Fibroblast of skin of left quadriceps (primary cell): ENCODE results near the gene DENND4A.

ENCODE experiments used
- DNase-seq, 2 experiments: peaks; one replicate each; pipeline ENCODE4 v3.0.0-alpha.2; 2013; ENCODE audit warnings: low read depth in 2 of 2

Gene DENND4A

GRCh38 chr15:65792138-65792987 lies at the start of gene DENND4A:
Gene DENND4A, minus strand, starts transcription at chr15:65792293. Its CDS starts 35,843 bp downstream, at chr15:65756450.
- peak; percentile 95 to 96 for DNase-seq

GRCh38 chr15:65841121-65841930 lies 49.2 kb upstream of the DENND4A start:
- no peak for DNase-seq

- no peak for DNase-seq
Measured at GRCh38 chr15:65839985-65840384, 47.9 kb upstream of the DENND4A start.

DNA sequence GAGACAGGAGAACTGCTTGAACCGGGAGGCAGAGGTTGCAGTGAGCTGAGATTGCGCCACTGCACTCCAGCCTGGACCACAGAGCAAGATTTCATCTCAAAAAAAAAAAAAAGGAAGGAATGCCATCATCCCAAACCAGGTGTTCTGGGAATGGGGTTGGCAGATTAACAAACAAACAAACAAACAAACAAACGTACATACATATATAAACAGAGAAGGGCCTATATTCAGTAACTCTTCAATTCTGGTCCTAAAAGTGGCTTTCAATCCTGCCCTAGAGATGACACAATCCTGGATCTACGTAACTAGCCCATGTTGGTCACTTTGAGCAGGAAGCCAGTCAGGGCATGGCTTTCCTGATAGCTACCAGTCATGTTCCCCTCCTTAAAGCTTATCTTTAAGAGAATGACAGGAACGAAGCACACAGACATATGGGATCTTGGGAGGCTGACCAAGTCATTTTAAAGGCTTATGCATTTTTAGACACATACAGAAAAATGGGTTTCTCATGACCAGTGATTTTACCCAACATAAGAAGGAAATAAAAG lies 47.3 kb upstream of the DENND4A start:
- DNase-seq, result no peak

DNA sequence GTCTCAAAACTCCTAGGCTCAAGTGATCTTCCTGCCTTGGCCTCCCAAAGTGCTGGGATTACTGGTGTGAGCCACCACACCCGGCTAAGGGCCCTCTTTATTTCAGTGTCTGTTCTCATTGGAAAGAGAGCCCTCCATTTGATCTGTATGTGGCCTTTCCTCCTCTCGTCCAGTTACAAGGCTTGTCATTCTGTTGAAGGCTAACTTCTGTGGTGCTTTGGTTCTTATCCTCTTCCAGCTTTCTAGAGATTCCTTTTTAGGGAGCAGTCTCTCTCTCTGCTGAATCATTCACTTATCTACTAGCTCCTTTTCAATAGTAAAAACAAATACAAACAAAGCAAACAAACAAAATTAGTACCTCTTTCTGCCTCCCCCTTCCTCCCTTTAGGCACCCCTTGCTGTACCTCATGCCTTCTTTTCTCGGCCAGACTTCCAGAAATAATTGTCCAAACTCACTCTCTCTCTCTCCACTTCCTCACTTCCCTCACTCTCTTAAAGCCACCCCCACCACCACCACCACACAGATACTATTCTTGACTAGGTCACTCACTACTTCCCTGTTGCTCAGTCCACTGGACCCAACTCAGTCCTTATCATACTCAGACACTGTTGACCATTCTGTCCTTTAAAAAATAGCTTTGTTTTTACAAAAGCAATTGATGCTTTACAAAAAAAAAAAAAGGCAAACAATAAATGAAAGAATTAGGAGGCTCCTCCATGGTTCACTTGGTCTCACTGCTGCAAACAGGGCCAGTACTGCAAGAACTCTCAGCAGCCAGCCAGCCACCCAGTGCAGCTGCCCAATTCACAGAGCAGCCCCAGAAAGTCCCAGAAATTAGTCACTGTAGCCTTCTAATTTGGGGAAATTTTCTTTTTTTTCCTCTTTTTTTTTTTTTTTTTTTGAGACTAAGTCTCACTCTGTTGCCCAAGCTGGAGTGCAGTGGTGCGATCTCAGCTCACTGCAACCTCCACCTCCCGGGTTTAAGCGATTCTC lies 45.5 kb upstream of the DENND4A start:
- no peak for DNase-seq

GRCh38 chr15:65836665-65837064 lies 44.6 kb upstream of the DENND4A start:
- DNase-seq, result no peak

GRCh38 chr15:65835447-65835846 lies 43.4 kb upstream of the DENND4A start:
- DNase-seq, result no peak

DNA sequence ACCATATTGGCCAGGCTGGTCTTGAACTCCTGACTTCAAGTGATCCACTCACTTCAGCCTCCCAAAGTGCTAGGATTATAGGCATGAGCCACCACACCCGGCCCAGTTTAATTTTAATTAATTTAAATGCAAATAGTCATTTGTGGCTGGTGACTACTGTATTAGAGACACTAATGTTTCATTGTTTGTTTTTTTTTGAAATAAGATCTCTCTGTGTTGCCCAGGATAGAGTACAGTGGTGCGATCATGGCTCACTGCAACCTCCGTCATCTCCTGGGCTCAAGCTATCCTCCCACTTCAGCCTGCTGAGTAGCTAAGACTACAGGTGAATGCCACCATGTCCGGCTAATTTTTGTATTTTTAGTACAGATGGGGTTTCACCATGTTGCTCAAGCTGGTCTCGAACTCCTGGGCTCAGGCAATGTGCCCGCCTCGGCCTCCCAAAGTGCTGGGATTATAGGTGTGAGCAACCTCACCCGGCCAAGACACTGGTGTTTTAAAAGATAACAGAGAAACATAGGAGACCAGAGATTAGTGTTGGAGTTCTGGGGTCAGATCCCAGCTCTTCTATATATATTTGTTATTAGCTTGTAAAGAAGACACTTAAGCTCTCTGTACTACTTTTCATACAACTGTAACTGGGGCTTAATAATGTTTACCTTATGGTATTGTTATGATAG lies 42.6 kb upstream of the DENND4A start:
- no peak for DNase-seq

- DNase-seq, result no peak
Measured at GRCh38 chr15:65833501-65834205, 41.6 kb upstream of the DENND4A start.

DNA sequence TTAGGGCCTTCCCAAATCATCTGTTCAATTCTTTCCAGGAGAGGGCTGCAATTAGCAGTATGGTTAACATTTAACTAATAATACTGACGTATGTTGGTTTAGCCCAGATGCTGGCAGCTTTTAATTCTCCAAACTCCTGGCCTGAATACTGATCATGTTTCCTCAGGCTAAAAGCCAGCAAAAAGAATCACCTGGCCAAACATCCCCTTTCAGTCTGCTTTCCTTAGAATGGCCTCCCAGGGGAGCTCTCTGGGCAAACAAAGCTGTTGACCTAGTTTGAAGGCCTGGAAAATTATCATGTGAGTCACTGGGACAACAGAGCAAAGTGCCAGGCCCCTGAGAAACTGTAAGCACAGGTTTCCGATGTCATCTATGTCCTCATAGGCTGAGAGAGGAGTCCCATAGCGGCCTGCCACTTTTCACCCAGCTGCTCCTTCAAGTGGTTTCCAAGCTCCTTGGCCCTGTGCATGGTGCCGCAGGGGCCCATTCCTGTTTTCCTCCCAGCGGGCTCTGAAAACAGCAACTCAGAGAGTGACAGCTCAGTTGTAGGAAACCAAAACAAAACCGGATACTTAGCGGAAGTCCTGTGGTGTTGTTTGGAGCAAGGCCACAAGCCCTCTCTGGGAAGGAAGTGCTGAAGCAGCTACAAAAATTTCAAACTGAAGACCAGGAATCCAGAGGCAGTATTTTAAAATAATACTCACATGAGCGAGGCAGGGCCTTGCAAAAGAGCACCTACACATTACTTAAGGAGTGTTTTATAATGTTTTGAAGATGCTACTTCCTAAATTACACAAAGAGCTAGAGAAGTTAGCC lies 40.7 kb upstream of the DENND4A start:
- DNase-seq, result peak; percentile 46 to 59

DNA sequence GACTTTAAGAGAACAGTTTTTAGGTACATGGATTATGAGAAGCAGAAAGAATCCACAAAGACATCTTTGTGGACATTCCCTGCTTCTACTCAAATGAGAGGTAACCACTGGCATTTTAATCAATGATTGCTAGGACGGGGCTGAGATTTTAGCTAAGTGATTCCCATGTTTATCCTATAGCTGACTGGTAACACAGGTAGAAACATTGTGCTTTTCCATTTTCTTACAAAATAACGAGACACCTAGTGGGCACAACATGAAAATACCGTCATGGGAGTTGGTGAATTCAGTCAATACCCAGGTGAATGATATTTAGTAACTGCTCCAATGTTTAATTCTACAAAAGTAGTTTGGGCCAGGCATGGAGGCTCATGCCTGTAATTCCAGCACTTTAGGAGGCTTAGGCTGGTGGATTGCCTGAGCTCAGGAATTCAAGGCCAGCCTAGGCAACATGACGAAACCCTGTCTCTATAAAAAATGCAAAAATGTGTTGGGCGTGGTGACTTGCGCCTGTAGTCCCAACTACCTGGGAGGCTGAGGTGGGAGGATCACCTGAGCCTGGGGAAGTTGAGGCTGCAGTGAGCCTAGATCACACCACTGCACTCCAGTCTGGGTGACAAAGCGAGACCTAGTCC lies 37.2 kb upstream of the DENND4A start:
- no peak for DNase-seq

GRCh38 chr15:65828585-65828984 lies 36.5 kb upstream of the DENND4A start:
- DNase-seq, result no peak

- DNase-seq, result no peak
Measured at GRCh38 chr15:65827065-65827464, 35.0 kb upstream of the DENND4A start.

- DNase-seq, result no peak
Measured at GRCh38 chr15:65824941-65825544, 33.0 kb upstream of the DENND4A start.

DNA sequence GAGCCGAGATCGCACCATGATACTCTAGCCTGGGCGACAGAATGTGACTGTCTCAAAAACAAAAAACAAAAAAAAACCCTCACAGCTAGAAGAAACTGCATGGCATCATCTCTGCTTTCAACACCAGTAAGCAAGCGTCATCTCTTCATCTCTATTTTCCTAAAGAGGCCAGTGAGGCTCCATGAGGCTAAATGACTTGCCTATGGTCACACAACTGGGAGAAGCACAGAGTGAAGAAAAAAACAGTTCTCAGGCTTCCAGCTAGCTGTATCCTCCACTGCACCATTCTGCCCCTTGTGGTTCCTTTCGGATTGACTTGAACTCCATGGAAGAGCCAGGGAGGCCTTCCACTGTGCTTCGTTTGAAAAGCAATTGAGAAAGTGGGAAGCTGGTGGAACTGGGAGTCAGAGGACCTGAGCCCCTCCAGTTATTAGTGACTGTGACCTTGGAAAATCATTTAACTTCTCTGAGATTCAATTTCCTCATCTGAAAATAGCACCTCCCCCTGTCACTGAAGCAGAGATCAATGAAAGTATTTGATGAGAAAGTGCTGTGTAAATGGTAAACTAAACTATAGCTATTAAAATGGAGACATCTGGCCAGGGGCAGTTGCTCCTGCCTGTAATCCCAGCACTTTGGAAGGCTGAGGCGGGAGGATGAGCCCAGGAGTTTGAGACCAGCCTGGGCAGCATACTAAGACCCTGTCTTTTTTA lies 32.1 kb upstream of the DENND4A start:
- DNase-seq, result peak in 1 of 2 experiments; percentile 36

- no peak for DNase-seq
Measured at GRCh38 chr15:65822316-65822715, 30.2 kb upstream of the DENND4A start.

- DNase-seq, result no peak
Measured at GRCh38 chr15:65821070-65821469, 29.0 kb upstream of the DENND4A start.

DNA sequence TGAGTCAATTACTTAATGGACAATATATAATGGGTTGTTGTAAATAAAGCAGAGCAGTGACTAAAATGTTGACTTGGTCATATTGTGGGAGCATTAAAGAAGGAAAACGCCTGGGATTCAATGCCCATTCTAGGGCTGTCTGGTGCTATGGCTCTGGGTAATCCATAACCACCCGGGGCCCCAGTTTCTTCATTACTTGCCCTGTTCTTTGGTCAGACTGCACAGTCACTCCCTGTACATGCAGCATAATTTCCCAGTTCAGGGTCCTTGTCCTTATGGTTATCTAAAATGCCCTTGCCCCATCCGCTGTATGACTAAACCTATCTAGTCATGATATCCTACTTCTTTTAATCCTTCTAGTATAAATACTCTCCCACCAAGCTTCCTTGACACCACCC lies 27.5 kb upstream of the DENND4A start:
- DNase-seq, result no peak
